ENCODE results near the gene SLC25A13.

Gene SLC25A13

DNA sequence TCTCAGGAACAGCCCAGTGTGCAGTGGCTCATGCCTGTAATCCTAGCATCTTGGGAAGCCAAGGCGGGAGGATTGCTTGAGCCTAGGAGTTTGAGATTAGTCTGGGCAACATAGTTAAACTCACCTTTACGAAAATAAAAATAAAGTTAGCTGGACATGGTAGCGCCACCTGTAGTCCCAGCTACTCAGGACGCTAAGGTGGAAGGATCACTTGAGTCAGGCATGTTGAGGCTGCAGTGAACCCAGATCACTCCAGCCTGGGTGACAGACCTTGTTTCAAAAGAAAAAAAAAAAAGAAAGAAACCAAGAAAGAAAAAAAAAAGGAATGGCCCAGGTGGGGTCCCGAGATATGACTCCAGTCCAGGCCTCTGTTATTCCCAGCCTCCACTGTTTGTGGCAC, 96.6 kb downstream of the SLC25A13 start:
- no peak overlapping the region for H3K27ac ChIP-seq

DNA sequence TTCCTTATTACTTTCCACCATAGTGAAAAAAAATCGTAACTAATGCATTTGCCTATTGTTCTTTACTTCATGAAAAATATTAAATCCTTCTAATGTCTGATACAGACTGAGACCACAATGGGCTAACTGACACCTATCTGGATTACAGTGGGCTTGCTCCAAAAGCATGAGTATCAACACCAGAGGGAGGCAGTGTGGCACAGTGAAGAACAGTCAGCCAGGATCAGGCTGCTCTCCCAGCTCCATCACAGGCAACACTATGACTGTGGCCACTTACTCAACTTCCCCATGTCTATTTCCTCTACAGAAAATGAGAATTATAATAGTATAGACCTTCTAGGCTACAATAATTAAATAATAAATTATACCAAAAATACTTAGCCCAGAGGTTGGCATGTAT, 97.2 kb downstream of the SLC25A13 start:
- H3K9ac ChIP-seq = no peak overlapping the region
- peaks cover 0 to 24% (median 0%) of the 10 kb centered on the region in 11 experiments; a peak in 5 of 22 replicates for H4K20me1 ChIP-seq
- H3K36me3 ChIP-seq = peaks cover 9 to 42% (median 15%) of the 10 kb centered on the region in 11 experiments
- peaks cover 12 to 15% (median 14%) of the 10 kb centered on the region in 11 experiments for H3K9me3 ChIP-seq (replicated peaks in 1 of 11)
- H3K27me3 ChIP-seq = no peaks in the 10 kb centered on the region
- no peak for TF ChIP-seq Cebpa-rat (IDR thresholded peaks at IDR 0.05)
- H3K4me3 ChIP-seq = no peak overlapping the region
- H3K4me2 ChIP-seq = no peak overlapping the region
- H3K27ac ChIP-seq = no peak overlapping the region
- no peaks in the 10 kb centered on the region for H3K4me1 ChIP-seq

More for the DNA sequence above, 96.6 kb downstream of the SLC25A13 start:
- Histone ChIP-seq H3K4me2 (no peak overlapping the region), H3K9me3 (replicated peaks in 1 of 11) (peaks cover 18 to 21% (median 20%) of the 10 kb centered on the region in 11 experiments), H3K4me1 (no peaks in the 10 kb centered on the region), H3K4me3 (no peak overlapping the region), H3K9ac (no peak overlapping the region), H3K27me3 (no peaks in the 10 kb centered on the region), H3K36me3 (peaks cover 15 to 47% (median 20%) of the 10 kb centered on the region in 11 experiments), H4K20me1 (peaks cover 0 to 18% (median 0%) of the 10 kb centered on the region in 11 experiments; a peak in 5 of 22 replicates)
- TF ChIP-seq Cebpa-rat (IDR thresholded peaks at IDR 0.05) = no peak

DNA sequence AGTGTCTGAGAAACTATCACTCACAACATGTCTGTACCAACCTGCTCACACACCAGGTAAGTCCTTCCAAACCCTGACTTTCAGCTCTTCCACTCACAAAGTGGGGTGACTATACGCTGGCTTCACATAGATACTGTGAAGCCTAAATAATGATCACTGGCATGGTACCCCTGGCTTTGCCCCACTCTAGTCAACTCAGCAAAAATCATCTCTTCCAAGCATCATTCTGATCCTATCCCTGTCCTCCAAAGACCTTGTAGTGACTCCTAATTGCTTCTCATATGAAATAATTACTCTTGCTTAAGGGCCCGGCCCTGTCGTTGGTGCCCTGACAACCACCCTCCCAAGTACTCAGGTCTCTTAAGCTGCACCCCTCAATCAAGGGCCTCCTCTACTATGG, 97.8 kb downstream of the SLC25A13 start:
- peaks cover 3 to 35% (median 9%) of the 10 kb centered on the region in 11 experiments; a peak in 19 of 22 replicates for H3K36me3 ChIP-seq
- H3K9ac ChIP-seq = no peak overlapping the region
- no peak overlapping the region for H3K4me3 ChIP-seq
- H3K27me3 ChIP-seq = no peaks in the 10 kb centered on the region
- H3K27ac ChIP-seq = no peak overlapping the region
- H3K4me1 ChIP-seq = no peaks in the 10 kb centered on the region
- peaks cover 0 to 30% (median 0%) of the 10 kb centered on the region in 11 experiments; a peak in 6 of 22 replicates for H4K20me1 ChIP-seq
- TF ChIP-seq Cebpa-rat (IDR thresholded peaks at IDR 0.05) = no peak
- H3K9me3 ChIP-seq (replicated peaks in 1 of 11) = peaks cover 6 to 9% (median 8%) of the 10 kb centered on the region in 11 experiments
- no peak overlapping the region for H3K4me2 ChIP-seq

DNA sequence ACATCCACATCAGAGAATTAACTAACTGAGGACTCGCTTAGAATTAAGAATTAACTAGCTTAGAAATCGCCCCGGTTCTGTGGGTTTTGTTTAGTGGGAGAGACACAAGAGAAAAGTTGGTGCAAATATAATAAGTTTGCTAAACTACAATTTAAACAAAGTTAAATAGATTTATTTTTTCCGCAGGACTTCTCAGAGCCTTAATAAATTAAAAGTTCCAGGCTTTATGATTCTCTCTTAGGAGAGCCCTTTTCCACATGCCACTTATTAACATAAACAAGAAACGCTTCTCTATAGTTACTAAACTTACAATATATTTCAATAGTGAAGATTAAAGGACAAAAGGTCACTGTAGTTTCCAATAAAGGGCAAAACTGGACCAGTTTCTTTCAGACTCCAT, 100.0 kb downstream of the SLC25A13 start:
- no peaks in the 10 kb centered on the region for H3K4me1 ChIP-seq
- H3K36me3 ChIP-seq = peaks cover 0 to 19% (median 0%) of the 10 kb centered on the region in 11 experiments; a peak in 4 of 22 replicates
- H3K4me2 ChIP-seq = no peak overlapping the region
- H3K9ac ChIP-seq = no peak overlapping the region
- no peak overlapping the region for H3K27ac ChIP-seq
- H4K20me1 ChIP-seq = peaks cover 0 to 32% (median 0%) of the 10 kb centered on the region in 11 experiments; a peak in 6 of 22 replicates
- no peaks in the 10 kb centered on the region for H3K27me3 ChIP-seq
- peaks cover 0 to 1% (median 0%) of the 10 kb centered on the region in 11 experiments; a peak in 2 of 22 replicates for H3K9me3 ChIP-seq (replicated peaks in 1 of 11)
- no peak overlapping the region for H3K4me3 ChIP-seq
- no peak for TF ChIP-seq Cebpa-rat (IDR thresholded peaks at IDR 0.05)

DNA sequence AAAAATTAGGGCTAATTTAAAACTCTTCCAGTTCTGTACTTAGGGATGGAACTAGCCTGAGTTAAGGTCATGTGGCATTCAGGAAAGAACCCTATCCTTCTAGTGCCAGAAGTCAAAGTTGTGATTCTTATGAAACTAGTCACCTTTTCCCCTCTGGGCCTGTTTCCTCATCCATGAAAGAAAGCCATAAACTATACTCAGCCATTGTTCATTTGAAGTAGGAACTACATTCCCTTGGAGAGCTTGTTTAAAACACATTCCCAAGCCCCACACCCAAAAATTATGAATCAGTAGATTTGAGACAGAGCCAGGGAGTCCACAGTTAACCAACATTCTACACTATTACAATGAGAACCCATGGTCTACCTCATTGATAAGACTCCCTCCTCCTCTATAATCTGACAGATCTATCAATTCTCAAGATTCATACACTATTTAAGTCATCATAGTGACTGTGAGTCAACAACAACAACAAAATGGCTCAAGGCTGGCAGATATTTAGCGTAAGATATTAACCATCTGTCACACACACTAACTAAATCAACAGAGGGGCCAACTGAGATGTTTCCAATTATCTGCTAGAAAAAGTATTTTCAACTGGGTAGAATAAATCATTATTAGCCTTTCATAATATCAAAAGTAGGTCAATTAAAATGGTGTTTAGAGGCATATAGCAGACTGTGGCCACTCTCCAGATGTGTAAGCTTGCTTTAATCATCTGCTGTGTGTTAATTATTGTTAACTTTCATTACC, 102.3 kb downstream of the SLC25A13 start:
- H3K9ac ChIP-seq = no peak overlapping the region
- H3K4me2 ChIP-seq = no peak overlapping the region
- peaks cover 0 to 39% (median 0%) of the 10 kb centered on the region in 11 experiments; a peak in 6 of 22 replicates for H4K20me1 ChIP-seq
- TF ChIP-seq Cebpa-rat (IDR thresholded peaks at IDR 0.05) = no peak
- peaks cover 6 to 12% (median 11%) of the 10 kb centered on the region in 11 experiments; a peak in 17 of 22 replicates for H3K9me3 ChIP-seq (replicated peaks in 1 of 11)
- H3K27me3 ChIP-seq = no peaks in the 10 kb centered on the region
- H3K4me3 ChIP-seq = no peak overlapping the region
- no peak overlapping the region for H3K27ac ChIP-seq
- H3K36me3 ChIP-seq = peaks cover 0 to 29% (median 4%) of the 10 kb centered on the region in 11 experiments; a peak in 10 of 22 replicates
- H3K4me1 ChIP-seq = no peaks in the 10 kb centered on the region

DNA sequence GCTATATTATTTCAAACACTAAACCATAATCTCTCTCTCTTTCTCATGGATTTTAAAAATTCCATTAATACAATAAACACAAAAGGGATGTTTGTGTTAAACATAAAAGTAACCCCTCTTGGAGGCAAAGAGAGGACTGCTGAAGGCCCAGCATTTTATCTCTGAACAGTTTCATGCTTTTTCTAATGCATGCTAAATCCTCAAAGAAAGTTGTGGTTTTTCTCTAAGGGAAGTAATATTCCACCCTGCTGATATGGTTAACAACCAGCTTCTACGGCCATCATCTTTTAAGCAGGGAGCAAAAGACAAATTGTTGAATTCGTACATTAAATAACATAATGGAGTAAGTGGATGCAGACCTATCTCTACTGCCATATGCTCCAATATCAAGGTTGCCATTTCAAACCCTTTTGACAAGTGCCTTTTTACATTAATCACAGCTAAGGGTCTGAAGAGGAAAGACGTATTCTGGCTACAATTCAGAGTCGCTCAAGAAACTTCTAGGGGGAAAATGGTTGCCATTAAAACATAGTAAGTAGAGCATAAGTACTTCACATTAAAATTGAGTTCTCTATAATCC, 103.1 kb downstream of the SLC25A13 start:
- Histone ChIP-seq H3K9ac (no peak overlapping the region), H3K27me3 (no peaks in the 10 kb centered on the region), H4K20me1 (peaks cover 0 to 40% (median 0%) of the 10 kb centered on the region in 11 experiments; a peak in 5 of 22 replicates), H3K4me2 (no peak overlapping the region), H3K9me3 (replicated peaks in 1 of 11) (peaks cover 6 to 12% (median 11%) of the 10 kb centered on the region in 11 experiments; a peak in 17 of 22 replicates), H3K4me3 (no peak overlapping the region), H3K4me1 (no peaks in the 10 kb centered on the region), H3K36me3 (peaks cover 0 to 22% (median 4%) of the 10 kb centered on the region in 11 experiments; a peak in 10 of 22 replicates), H3K27ac (no peak overlapping the region)
- TF ChIP-seq Cebpa-rat (IDR thresholded peaks at IDR 0.05) = no peak

DNA sequence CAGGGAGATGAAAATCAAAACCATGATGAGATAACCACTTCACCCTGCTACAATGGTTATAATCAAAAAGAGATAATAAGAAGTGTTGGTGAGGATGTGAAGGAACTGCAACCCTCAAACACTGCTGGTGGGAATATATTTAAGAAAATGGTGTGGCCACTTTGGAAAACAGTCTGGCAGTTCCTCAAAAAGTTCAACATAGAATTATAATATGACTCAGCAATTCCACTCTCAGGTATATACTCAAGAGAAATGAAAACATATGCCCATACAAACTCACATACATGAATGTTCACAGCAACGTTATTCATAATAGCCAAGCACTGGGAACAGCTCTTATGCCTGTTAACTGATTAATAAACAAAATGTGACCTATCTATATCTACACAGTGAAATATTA, 104.8 kb downstream of the SLC25A13 start:
- peaks cover 0 to 52% (median 0%) of the 10 kb centered on the region in 11 experiments; a peak in 5 of 22 replicates for H4K20me1 ChIP-seq
- H3K4me1 ChIP-seq = no peaks in the 10 kb centered on the region
- H3K36me3 ChIP-seq = peaks cover 0 to 27% (median 4%) of the 10 kb centered on the region in 11 experiments; a peak in 10 of 22 replicates
- H3K9ac ChIP-seq = no peak overlapping the region
- TF ChIP-seq Cebpa-rat (IDR thresholded peaks at IDR 0.05) = no peak
- no peak overlapping the region for H3K27ac ChIP-seq
- H3K4me2 ChIP-seq = no peak overlapping the region
- H3K4me3 ChIP-seq = no peak overlapping the region
- peaks cover 6 to 12% (median 11%) of the 10 kb centered on the region in 11 experiments; a peak in 17 of 22 replicates for H3K9me3 ChIP-seq (replicated peaks in 1 of 11)
- no peaks in the 10 kb centered on the region for H3K27me3 ChIP-seq

DNA sequence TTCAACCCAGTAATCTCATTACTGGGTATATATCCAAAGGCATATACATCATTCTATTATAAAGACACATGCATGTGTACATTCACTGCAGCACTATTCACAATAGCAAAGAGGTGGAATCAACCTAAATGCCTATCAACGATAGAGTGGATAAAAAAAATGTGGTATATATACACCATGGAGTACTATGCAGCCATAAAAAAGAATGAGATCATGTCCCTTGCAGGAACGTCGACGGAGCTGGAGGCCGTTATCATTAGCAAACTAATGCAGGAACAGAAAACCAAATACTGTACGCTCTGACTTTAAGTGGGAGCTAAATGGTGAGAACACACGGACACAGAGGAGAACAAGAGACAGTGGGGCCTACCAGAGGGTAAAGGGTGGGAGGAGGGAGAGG, 105.5 kb downstream of the SLC25A13 start:
- H3K9me3 ChIP-seq (replicated peaks in 1 of 11) = peaks cover 6 to 12% (median 11%) of the 10 kb centered on the region in 11 experiments; a peak in 17 of 22 replicates
- H3K4me3 ChIP-seq = no peak overlapping the region
- peaks cover 0 to 60% (median 0%) of the 10 kb centered on the region in 11 experiments; a peak in 5 of 22 replicates for H4K20me1 ChIP-seq
- H3K27ac ChIP-seq = no peak overlapping the region
- no peak overlapping the region for H3K4me2 ChIP-seq
- no peak for TF ChIP-seq Cebpa-rat (IDR thresholded peaks at IDR 0.05)
- peaks cover 0 to 33% (median 4%) of the 10 kb centered on the region in 11 experiments; a peak in 9 of 22 replicates for H3K36me3 ChIP-seq
- no peak overlapping the region for H3K9ac ChIP-seq
- no peaks in the 10 kb centered on the region for H3K4me1 ChIP-seq
- H3K27me3 ChIP-seq = no peaks in the 10 kb centered on the region

DNA sequence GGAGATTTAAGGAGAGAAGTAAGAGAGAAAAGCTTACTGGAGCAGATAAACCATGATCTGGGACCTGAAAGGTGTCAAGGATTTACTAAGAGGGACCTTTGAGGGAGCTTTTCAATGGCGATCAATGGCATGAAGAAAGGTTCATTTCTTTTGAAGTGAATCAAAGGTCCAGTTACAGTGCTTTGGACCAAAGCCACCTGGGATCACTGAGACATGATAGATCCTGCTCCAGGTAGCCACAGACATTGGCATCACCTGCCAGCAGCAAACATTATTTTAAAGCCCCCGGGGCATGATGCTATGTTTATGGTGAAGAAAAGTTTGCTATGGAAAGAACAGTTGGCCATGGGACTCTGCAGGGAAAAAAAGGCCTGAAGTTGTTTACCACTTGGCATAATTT, 109.4 kb downstream of the SLC25A13 start:
- Histone ChIP-seq H4K20me1 (peaks cover 0 to 47% (median 0%) of the 10 kb centered on the region in 11 experiments; a peak in 4 of 22 replicates), H3K36me3 (peaks cover 0 to 49% (median 13%) of the 10 kb centered on the region in 11 experiments; a peak in 16 of 22 replicates), H3K9ac (no peak overlapping the region), H3K27me3 (no peaks in the 10 kb centered on the region), H3K9me3 (replicated peaks in 1 of 11) (peaks cover 6 to 12% (median 11%) of the 10 kb centered on the region in 11 experiments; a peak in 17 of 22 replicates), H3K4me3 (no peak overlapping the region), H3K27ac (no peak overlapping the region), H3K4me2 (no peak overlapping the region), H3K4me1 (no peaks in the 10 kb centered on the region)
- no peak for TF ChIP-seq Cebpa-rat (IDR thresholded peaks at IDR 0.05)
